HG03095 (cell line): Measurements from ENCODE around the gene KMT5B.

Experiments used
- ATAC-seq: cut with Tn5 transposase; IDR thresholded peaks from one replicate; pipeline ENCODE4 v1.9.1; 2021; ENCODE audit warnings: moderate library complexity; ENCODE audit not compliant: unreplicated experiment

KMT5B gene

DNA sequence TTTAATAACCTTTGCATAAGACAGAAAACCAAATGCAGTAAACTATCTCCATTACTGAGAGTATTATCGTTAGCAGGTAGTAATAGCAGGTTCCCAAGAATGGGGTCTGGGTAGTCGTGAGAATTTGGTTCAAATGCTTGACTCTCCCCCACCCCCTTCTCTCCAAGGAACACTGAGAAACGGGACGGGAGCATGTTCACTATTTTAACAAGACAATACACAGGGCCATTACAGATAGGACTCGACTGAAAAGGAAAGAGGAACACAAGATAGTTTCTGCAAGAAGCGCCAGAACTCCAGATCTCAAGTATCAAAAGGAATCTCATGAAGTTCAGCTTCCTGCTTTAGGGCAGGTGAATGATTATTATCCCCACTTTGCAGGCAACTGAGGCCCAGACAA, 27.0 kb downstream of the KMT5B start:
- no peak for ATAC-seq

GRCh38 chr11:68181719-68182451, 31.2 kb downstream of the KMT5B start:
- no peak for ATAC-seq

GRCh38 chr11:68179847-68180246, 33.2 kb downstream of the KMT5B start:
- ATAC-seq = no peak

DNA sequence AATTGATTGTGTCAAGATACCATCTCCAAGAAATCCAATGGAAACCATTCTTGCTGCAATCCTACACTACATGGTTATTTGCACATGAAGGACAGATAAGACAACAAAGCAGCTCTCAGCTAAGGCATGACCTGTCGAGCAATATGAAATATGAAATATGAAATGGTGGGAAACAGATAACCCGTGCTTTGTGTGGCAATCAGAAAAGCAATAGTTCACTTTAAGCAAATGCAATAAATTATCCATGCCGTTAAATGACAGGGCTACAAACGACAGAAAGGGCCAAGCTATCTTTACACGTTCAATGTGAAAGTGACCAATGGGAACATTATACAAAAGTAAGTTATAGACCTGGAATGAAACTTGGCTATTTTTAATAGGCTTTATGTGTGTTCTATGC, 35.2 kb downstream of the KMT5B start:
- ATAC-seq = no peak

DNA sequence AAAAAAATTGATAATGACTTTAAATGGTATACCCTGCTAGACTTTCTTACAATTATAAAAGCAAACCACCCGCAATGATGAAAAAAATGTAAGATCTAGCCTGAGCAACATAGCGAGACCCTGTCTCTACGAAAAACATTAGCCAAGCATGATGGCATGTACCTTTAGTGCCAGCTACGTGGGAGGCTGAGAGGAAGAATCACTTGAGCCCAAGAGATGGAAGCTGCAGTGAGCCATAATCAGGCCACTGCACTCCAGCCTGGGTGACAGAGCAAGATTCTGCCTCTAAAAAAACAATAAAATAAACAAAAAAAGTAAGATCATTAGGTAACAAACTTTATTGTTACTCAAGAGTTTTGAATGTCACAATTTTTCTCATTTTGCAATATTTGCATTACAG, 39.2 kb downstream of the KMT5B start:
- no peak for ATAC-seq

GRCh38 chr11:68169442-68169841, 43.7 kb downstream of the KMT5B start:
- no peak for ATAC-seq

DNA sequence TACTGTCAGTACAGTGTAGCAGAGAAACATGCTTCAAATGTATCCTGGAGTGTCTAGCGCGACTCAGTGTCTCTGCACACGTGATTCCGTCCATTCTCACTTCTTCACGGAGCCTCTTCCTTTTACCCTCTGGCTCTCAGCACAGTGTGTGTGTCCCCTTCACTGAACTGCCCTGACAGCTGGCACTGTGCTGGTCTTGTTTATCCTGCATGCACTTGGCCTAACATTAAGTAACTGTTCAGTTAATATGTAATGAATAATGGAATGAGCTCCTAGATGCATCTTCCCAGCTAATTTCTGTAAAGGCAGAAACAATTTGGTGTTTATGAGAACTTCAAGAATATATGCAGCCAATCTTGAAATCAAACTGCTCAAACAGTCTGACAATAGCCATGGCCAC, 44.4 kb downstream of the KMT5B start:
- ATAC-seq = no peak

DNA sequence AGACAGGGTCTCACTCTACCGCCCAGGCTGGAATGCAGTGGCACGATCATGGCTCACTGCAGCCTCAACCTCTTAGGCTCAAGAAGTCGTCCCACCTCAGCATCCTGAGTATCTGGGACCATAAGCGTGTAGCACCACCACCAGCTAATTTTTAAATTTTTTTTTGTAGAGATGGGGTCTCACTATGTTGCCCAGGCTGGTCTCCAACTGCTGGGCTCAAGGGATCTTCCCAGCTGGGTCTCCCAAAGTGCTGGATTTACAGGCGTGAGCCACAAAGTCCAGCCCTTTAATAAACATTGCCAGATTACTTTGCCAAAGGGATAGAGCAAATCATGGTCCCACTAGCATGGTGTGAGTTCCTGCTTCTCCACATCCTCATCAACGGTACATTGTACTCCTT, 45.6 kb downstream of the KMT5B start:
- no peak for ATAC-seq

DNA sequence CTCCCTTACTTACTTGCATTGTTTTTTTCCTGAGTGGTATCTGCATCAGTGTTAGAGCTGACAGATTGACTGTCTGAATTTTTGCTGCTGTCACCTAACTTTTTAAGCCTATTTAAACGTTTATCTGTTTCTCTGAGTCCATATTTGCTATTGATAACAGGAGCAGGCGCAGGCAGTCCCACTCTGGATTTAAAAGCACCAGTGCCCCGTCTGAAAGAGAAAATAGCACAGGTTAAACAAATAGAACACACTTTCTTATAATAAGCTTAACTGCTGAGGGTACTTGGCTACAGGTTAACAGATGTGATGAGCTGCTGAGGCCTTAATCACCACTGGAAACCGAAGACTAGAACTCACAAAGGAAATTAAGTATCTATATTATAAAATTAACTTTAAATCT, 46.1 kb downstream of the KMT5B start:
- no peak for ATAC-seq

GRCh38 chr11:68165601-68166000, 47.5 kb downstream of the KMT5B start:
- no peak for ATAC-seq

DNA sequence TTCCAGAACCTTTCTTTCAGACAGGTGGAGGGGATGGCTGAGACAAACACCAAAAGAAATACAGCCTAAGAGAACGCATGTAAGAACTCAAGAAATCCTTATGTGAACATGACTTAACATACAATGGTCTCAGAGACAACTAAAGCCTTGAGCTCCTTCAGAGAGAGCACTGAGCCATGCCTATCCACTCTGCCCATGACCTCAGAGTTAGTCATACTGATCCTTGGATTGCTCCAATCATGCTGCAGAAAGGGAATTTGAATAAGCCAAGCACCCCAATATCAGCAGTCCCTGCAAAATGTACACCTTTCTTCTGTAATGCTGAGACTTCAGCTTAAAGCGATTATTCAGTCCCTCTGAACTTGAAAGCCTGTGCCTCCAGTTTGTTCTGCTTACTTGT, 48.7 kb downstream of the KMT5B start:
- no peak for ATAC-seq

DNA sequence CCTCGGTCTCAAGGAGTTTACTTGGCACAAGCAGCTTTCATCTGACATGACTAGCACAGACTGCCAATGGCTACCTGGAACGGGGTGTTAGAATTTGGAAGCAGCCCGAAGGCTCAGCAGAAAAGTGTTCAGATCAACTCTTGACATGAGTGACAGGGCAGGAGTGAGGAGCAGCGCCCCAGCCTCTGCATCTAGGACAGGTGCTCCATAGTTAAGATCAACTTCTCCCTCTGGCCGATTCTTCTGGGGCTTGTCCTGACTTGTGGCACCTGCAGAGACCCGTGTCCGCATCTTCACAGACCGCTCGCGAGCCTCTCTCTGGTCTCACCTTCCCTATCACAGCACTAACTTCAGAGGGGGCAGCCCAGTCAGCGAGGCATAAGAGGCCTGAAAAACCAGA, 49.4 kb downstream of the KMT5B start:
- ATAC-seq = no peak

GRCh38 chr11:68160100-68160695, 52.9 kb downstream of the KMT5B start:
- no peak for ATAC-seq

DNA sequence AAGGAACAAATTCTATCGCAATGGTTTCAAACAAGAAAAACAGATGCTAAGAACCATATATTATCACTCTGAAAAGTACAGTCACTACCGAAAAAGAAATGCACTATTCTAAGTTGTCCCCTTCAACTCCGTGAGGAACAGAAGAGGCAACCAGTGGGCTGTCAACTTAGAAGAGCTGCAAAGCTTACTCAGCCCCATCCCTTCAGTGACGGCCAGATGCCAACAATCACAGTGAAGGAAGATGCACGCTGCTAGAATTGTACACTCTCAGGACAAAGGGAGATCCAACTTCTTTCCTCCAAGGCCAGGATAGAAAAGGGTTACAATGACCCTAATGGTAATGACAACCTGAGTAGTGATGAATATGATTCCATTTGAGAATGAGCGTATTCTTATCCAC, 53.4 kb downstream of the KMT5B start:
- ATAC-seq = no peak

- no peak for ATAC-seq
These were observed 53.9 kb downstream of the KMT5B start for GRCh38 chr11:68159161-68159560.

- no peak for ATAC-seq
These were observed 54.5 kb downstream of the KMT5B start for GRCh38 chr11:68158580-68158979.

DNA sequence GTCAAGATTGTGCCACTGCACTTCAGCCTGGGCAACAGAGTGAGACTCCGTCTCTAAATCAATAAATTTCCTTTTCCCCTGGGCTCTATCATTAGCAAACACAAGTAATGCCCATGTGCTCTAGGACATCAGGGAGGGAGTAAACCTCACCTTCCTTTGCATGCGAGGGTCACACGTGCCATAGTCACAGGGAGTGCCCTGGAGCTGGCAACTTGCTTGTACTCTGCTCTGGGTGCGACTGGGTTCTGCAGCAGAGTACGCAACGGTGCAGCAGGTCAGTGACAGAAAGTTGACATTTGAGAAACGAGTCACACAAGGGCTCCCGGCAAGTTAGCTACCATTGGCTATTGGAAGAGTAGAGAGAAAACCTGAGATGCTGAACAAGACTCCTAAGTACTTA, 59.4 kb downstream of the KMT5B start:
- ATAC-seq = no peak

DNA sequence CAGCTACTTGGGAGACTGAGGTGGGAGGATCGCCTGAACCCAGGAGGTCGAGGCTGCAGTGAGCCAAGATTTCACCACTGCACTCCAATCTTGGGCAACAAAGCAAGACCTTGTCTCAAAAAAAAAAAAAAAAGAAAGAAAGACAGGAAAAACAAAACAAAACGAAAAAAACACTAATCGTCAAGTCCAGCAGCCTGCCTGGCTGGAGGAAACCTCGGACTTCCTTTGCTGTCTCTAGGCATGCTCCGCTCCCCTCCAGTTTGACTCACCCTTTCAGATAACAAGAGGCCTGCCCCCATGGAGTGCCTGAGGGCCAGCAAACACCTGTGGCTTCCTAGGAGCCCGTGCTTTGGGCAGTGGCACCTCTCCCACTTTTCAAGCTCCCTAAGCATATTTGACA, 63.1 kb downstream of the KMT5B start:
- ATAC-seq = no peak

DNA sequence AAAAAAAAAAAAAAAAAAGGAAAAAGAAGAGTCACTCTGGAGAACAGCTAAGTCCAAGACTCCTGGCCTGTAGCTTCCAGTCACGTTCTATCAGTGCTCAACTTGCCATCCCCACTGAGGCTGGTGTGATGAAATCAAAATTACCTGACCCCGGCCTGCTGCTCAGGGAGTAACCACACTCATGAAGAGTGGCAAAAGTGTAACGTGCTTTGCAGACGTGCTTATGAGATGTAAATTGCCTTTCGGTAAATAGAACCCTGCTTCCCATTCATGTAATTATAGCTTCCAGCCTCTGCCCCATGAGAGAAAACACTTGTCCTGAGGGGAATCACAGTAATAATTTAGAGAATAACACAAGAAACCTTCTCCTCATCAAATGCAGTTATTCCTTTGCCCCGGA, 63.7 kb downstream of the KMT5B start:
- no peak for ATAC-seq

GRCh38 chr11:68148879-68149278, 64.2 kb downstream of the KMT5B start:
- no peak for ATAC-seq

DNA sequence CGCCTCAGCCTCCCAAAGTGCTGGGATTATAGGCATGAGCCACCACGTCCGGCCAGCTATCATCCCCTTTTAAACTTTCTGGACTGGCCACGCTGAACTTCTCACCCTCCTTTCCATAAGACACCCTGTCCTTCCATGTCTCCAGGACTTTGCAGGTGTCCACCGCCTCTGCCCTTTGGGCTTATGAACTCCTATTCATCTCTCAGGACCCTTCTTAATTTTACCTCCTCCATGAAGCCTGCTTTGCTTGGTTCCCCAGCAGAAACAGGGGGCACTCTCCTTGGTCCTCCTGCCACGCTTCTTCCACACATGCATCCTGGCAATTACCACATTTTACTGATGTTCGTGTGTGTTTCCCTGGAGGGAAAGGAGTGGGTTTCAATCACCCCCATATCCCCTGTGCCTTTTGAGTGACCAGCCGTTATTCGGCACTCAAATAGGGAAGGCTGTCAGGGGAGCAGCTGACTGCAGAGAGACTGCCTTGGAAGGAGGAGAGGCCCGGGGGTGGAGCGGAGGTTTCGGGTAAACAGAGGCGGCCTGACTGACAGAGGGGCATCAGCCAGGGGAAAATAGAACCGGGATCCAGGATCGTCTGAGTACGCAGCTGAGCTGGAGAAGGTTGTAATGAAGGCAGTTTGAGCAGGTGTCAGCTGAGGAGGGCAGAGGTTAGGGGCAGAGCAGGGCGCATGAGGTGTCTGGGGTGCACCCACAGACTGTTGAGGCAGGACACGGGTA, 64.9 kb downstream of the KMT5B start:
- ATAC-seq = no peak
